T47D (cell line): ENCODE measurements around the gene MYL3.

Experiments
- DNase-seq, 2 experiments: peaks; one replicate each; pipeline versions ENCODE4 v3.0.0 to v3.0.0-alpha.2; 2011 to 2012; ENCODE audit warnings: low read depth in 1 of 2, low spot score in 1 of 2
- JUND ChIP-seq: IDR thresholded peaks from 2 replicates; pipeline ENCODE4 v1.6.1; 2012; ENCODE audit warnings: low read depth
- in situ Hi-C: cut with HindIII; loops from 2 replicates; pipeline ENCODE4 v1.10.0; 2016; ENCODE audit warnings: low sequenced_read_pairs, low pct_unique_long_range_greater_than_20kb

MYL3 gene

GRCh38 chr3:46854555-46854991 lies 8.7 kb downstream of the MYL3 start:
- TF ChIP-seq JUND: no peak
- in situ Hi-C loops: no loop called here
- no peak for DNase-seq

- no peak for DNase-seq
- in situ Hi-C loops: no loop called here
- TF ChIP-seq JUND: no peak
These were observed 9.5 kb downstream of the MYL3 start for GRCh38 chr3:46853441-46854415.

GRCh38 chr3:46852839-46853355 lies 10.3 kb downstream of the MYL3 start:
- in situ Hi-C loops: no loop called here
- no peak for DNase-seq
- TF ChIP-seq JUND: no peak

GRCh38 chr3:46852334-46852720 lies 10.9 kb downstream of the MYL3 start:
- TF ChIP-seq JUND: no peak
- DNase-seq: no peak
- in situ Hi-C loops: no loop called here

- no peak for TF ChIP-seq JUND
- no peak for DNase-seq
- in situ Hi-C loops: no loop called here
These were observed 11.6 kb downstream of the MYL3 start for GRCh38 chr3:46851364-46852333.

- DNase-seq: no peak
These were observed 12.8 kb downstream of the MYL3 start for GRCh38 chr3:46850468-46850779.

GRCh38 chr3:46849686-46850467 lies 13.4 kb downstream of the MYL3 start:
- no peak for DNase-seq
- in situ Hi-C loops: no loop called here
- TF ChIP-seq JUND: no peak

More at GRCh38 chr3:46850468-46850779, 12.8 kb downstream of the MYL3 start:
- no peak for TF ChIP-seq JUND
- in situ Hi-C loops: no loop called here

- TF ChIP-seq JUND: no peak
- no peak for DNase-seq
- in situ Hi-C loops: no loop called here
These were observed 14.1 kb downstream of the MYL3 start for GRCh38 chr3:46849045-46849631.

GRCh38 chr3:46848271-46849044 lies 14.8 kb downstream of the MYL3 start:
- no peak for TF ChIP-seq JUND
- in situ Hi-C loops: no loop called here
- DNase-seq: no peak

GRCh38 chr3:46847744-46848143 lies 15.5 kb downstream of the MYL3 start:
- DNase-seq: no peak
- TF ChIP-seq JUND: no peak
- in situ Hi-C loops: no loop called here
